Epithelial cell of prostate (primary cell): ENCODE results near the gene FSTL5.
A peak's percentile ranks its signal among the peaks of the same experiment; 100 is the strongest.

Source experiments
- DNase-seq: peaks from one replicate; pipeline ENCODE4 v3.0.0-alpha.2; 2011; ENCODE audit warnings: low read depth, low spot score
- H3K27ac ChIP-seq: fragments of 450-650 bp; 2 replicates; pipeline ENCODE4 v1.5.1; 2017; ENCODE audit warnings: mild to moderate bottlenecking

FSTL5 gene

DNA sequence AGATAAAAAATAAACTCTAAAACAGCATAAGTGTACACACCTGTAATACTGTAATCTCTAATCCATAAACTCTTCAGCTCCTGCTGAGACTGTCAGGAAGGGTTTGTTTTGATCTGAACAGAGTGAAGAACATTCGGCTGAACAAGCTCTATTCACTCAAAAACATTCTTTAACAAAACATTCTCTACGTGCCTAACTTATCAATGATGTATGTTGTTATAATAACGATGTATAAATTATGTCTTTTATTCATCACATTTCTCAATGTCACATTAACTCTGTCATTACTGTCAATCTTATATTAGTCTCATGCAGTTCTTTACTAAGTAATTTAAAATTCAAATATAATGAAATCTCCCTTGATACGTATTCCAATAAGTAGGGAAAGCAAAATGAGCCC is 280.6 kb downstream of the FSTL5 start:
- no peak overlapping the region for H3K27ac ChIP-seq
- no peak for DNase-seq

GRCh38 chr4:161881370-161881769 is 282.4 kb downstream of the FSTL5 start:
- no peak for DNase-seq
- no peak overlapping the region for H3K27ac ChIP-seq

DNA sequence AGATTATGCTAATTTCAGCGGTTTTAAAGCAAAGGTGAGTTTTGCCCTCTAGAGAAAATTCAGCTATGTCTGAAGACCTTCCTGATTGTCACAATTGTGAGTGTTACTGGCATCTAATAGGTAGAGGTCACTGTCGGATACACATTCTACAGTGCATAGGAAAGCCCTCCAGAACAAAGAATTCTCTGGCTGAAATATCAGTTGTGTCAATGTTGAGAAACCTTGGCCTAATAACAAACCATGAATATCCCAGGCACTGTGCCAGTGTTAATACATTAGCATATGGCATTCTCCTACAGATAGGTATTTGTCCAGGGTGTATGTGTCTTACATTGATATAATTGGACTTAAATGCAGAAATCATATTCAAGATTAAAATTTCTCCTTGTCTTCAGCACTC is 294.3 kb downstream of the FSTL5 start:
- H3K27ac ChIP-seq, result no peak overlapping the region
- no peak for DNase-seq

DNA sequence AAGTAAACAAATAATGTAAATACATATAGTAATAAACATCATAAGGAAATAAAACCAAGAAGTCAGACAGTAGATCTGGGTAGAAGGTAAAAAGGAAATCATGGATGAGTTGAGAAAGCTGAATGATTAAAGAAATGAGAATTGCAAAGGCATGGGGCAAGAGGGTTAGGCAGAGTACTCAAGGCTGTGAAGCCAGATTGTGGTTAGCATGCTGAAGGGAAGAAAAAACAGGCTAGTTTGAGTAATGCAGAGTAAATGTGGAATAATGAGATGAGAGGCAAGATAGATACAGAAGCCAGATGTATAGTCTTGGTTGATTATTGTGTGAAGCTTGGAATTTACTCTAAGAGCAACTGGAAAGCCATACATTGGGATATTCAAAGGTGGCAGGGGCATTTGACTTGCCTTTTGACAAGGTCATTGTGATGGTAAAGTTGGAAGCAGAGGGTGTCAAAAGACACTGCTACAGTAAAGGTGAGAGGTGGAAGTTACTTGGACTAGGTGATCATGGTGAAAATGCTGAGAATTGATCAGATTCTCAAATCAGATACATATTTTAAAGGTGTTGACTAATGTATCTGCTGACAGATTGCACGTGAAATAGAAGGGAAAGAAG is 307.0 kb downstream of the FSTL5 start:
- H3K27ac ChIP-seq, result no peak overlapping the region
- DNase-seq, result no peak

DNA sequence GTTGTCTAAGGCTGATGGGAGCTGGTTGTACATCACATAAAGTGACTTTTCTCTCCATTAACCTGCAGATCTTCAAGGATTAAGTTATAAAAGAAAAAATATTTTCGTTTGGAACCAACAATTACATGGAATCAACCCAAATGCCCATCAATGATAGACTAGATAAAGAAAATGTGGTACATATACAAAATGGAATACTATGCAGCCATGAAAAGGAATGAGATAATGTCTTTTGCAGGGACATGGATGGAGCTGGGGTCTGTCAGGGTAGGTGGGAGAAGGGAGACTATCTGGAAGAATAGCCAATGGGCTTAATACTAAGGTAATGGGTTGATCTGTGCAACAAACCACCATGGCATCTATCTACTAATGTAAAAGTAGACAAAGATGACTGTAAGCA is 313.2 kb downstream of the FSTL5 start:
- no peak for DNase-seq
- no peak overlapping the region for H3K27ac ChIP-seq

- DNase-seq, result no peak
- H3K27ac ChIP-seq, result no peak overlapping the region
Observed at GRCh38 chr4:161841759-161842158, 322.0 kb downstream of the FSTL5 start.

- no peak for DNase-seq
- no peak overlapping the region for H3K27ac ChIP-seq
Observed at GRCh38 chr4:161829591-161829990, 334.2 kb downstream of the FSTL5 start.

GRCh38 chr4:161828061-161828460 is 335.7 kb downstream of the FSTL5 start:
- H3K27ac ChIP-seq, result no peak overlapping the region
- no peak for DNase-seq

GRCh38 chr4:161827013-161827412 is 336.8 kb downstream of the FSTL5 start:
- no peak for DNase-seq
- no peak overlapping the region for H3K27ac ChIP-seq

- H3K27ac ChIP-seq, result no peak overlapping the region
- no peak for DNase-seq
Observed at GRCh38 chr4:161823450-161823849, 340.4 kb downstream of the FSTL5 start.

- no peak for DNase-seq
- H3K27ac ChIP-seq, result no peak overlapping the region
Observed at GRCh38 chr4:161822174-161822573, 341.6 kb downstream of the FSTL5 start.

DNA sequence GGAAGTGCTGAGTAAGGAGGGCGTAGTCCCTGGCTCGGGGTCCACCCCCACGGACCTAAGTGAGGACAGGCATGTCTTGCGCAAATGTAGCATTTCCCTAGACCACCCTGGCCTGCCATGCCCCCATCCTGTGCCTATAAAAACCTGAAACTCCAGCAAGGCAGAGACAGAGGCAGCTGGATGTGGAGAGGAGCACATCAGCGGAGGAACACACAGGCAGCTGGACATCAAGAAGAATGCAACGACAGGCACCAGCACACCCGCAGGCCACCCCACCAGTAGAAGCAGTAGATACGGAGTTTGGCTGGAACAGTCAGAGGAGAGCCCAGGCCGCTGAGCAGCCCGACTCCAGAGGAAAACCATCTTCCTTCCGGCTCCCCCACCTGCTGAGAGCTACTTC is 345.9 kb downstream of the FSTL5 start:
- no peak for DNase-seq
- H3K27ac ChIP-seq, result no peak overlapping the region

GRCh38 chr4:161816958-161817357 is 346.8 kb downstream of the FSTL5 start:
- no peak overlapping the region for H3K27ac ChIP-seq
- DNase-seq, result no peak

DNA sequence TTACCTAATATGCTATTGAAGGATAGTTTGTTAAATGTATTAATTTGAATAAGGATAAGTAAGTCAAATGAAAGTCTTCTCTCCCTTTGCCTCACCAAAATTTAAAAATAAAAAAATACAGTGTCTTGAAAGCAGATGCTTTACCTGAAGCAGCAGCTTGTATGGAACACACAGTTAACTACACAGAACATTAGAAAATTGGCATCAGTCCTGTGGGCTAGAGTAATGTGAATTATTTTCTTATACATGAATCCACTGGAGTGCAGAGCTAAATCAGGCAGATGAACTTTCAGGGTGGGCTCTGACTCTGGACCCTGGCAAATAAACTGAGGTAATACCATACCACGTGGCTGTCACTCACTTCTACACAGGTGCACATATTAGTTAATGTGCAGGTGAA is 348.0 kb downstream of the FSTL5 start:
- no peak overlapping the region for H3K27ac ChIP-seq
- no peak for DNase-seq

DNA sequence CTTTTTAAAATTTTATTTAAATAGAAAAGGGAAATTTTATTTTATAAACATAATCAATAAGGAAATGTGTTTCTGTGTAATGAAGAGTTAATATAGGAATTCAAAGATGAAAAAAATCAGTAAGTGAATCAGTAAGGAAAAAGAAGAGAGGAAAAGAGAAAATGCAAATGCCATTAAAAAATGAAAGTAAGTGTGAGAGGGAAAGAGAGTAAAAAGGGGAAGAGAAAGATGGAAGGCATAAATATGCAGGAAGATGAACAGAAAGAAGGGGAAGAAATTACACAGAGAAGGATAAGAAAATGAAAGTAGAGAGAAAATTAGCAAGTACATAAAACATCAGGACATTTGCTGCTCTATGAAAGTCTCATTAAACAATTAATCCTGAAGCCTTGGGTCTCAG is 349.9 kb downstream of the FSTL5 start:
- no peak for DNase-seq

GRCh38 chr4:161813389-161813788 is 350.4 kb downstream of the FSTL5 start:
- DNase-seq, result no peak
- no peak overlapping the region for H3K27ac ChIP-seq

More for the DNA sequence above, 349.9 kb downstream of the FSTL5 start:
- H3K27ac ChIP-seq, result no peak overlapping the region

DNA sequence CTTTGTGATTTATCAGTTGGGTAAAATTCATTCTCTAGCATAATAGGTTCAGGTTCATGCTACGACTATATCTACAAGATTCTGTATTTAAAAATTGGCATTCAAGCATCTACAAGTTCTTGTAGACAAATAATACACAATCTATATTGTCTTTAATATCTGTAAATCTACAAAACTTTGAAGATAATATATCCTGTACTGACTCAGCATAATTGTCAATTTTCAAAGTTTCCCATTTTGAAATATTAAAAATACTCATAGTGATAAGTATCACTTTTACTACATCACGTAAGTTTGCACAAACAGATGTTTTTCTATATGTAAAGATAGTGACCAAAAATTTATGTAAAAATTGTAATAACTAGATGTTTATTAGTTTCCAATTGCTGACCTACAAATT is 360.6 kb downstream of the FSTL5 start:
- H3K27ac ChIP-seq, result no peak overlapping the region
- no peak for DNase-seq

DNA sequence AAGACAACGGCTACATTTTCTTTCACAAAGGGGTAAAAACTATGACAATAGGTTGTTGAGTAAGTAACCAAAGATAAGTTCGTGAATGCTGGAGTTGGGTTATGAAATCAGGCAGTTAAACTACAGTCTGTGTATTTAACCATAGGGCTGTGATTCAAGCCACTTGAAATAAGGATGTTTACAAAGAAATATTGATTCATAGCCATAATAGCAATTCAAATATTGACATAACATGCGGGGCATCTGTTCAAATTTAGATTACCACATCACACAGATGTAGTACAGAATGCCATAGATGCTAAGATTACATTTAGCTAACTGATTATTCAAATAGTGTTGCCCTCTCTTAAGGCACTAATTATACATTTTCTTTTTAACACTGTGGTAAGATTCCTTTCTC is 364.1 kb downstream of the FSTL5 start:
- peak; percentile 8 for DNase-seq
- H3K27ac ChIP-seq, result no peak overlapping the region

GRCh38 chr4:161792991-161793390 is 370.8 kb downstream of the FSTL5 start:
- H3K27ac ChIP-seq, result no peak overlapping the region

DNA sequence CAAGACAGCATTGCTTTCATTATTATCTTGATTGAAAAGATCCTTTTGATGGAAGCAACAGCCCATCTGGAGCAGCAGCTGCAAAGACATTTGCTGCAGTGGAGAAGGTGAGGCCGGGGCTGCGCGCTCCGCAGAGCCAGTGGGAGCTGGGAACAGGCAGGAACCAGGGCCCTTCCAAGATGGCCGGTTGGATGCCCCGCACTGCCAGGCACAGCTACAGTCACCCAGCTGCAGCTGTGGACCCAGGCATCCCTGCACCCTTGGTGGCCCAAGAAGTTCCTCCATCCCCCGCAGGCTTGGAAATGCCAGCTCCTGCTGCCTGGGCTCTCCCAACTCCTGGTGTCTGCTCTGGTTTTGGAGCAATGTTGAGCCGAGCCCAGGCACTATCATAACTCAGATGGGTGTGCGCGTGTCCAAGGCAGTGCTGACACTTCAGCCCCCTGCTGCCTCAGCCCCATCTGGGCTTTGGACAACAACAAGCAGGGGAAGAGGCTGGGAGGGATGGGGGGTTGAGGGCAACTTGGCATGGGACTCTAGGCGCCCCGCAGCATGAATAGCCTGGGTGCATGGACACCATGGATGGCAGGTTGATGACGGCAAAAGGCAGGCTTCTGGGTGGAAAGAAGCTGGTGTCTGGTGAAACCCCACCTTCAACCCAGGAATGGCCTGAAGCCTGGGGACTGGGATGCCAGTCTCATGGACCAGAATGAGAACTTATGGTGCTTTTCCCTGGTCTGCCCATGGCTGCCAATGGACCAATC is 371.8 kb downstream of the FSTL5 start:
- no peak overlapping the region for H3K27ac ChIP-seq
- no peak for DNase-seq

More at GRCh38 chr4:161792991-161793390, 370.8 kb downstream of the FSTL5 start:
- DNase-seq, result no peak

DNA sequence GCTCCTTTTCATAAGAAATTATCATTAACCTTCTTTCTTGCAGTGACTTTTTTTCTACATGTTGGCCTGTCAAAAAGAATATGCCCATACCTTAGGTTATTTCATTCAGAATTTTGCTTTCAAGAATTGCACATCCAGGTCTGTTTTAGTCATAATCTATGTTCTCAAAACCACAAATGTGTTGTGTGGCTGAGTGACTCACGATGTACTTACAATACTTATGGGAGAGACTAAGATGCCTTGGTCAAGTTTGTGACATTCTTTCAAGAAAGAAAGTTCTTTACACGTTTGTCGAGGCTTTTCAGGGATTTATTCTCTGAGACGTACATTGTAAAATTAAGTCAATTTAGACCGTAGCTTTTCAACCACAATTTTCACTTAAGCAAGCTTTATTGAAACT is 396.7 kb downstream of the FSTL5 start:
- no peak overlapping the region for H3K27ac ChIP-seq
- peak; percentile 8 for DNase-seq

GRCh38 chr4:161762796-161763195 is 401.0 kb downstream of the FSTL5 start:
- H3K27ac ChIP-seq, result no peak overlapping the region
- DNase-seq, result peak; percentile 1
